Caco-2 (cell line): ENCODE data around the gene MLN. TPM values are rescaled to one million over a fixed set of nuclear protein-coding genes. Genes with fewer than 3 reads are reported as not detected.

Source experiments
- BruUV-seq: library from RNA; stranded (reverse); fragments of 400-500 nt; replicated peaks from 2 replicates; lab custom pipeline; 2021; lab: Mats Ljungman, UMichigan
- CTCF ChIA-PET: fragments of 300-600 bp; sonication (Branson Sonifier 250); formaldehyde crosslinking; loops from one replicate; lab custom pipeline; 2022; ENCODE audit warnings: antibody characterized with exemption; lab: Charles Lee
- POLR2A ChIA-PET: fragments of 300-600 bp; sonication (Branson Sonifier 250); formaldehyde crosslinking; loops from one replicate; lab custom pipeline; 2022; ENCODE audit warnings: antibody characterized with exemption; lab: Charles Lee
- DNase-seq, 2 experiments: peaks; one replicate each; pipeline versions ENCODE4 v3.0.0 to v3.0.0-alpha.2; 2020 to 2022
- H3K27me3 ChIP-seq: replicated peaks from 2 replicates; pipeline ENCODE4 v1.6.0; 2011; ENCODE audit warnings: low read length; ENCODE audit not compliant: control insufficient read depth, insufficient read depth
- H3K36me3 ChIP-seq: 2 replicates; pipeline ENCODE4 v1.5.1; 2011; ENCODE audit warnings: low read length; ENCODE audit not compliant: control insufficient read depth, insufficient read depth
- H3K4me1 ChIP-seq: fragments of 250-450 bp; sonication (Bioruptor Pico); 2 replicates; pipeline ENCODE4 v1.5.1; 2020; ENCODE audit warnings: mild to moderate bottlenecking
- H3K4me3 ChIP-seq: 2 replicates; pipeline ENCODE4 v1.5.1; 2011; ENCODE audit warnings: low read depth, mild to moderate bottlenecking, control low read depth, low read length
- H3K9me3 ChIP-seq: fragments of 250-450 bp; sonication (Bioruptor Pico); 2 replicates; pipeline ENCODE4 v1.5.1; 2020; ENCODE audit warnings: mild to moderate bottlenecking, moderate library complexity
- H3K27ac Mint-ChIP-seq: one replicate; pipeline ENCODE4 v1.8.0; 2022; ENCODE audit warnings: mixed read lengths; ENCODE audit not compliant: unreplicated experiment
- H3K27me3 Mint-ChIP-seq: one replicate; pipeline ENCODE4 v1.8.0; 2022; ENCODE audit warnings: mixed read lengths; ENCODE audit not compliant: insufficient read depth, unreplicated experiment
- H3K36me3 Mint-ChIP-seq: one replicate; pipeline ENCODE4 v1.8.0; 2022; ENCODE audit warnings: mild to moderate bottlenecking, mixed read lengths; ENCODE audit not compliant: insufficient read depth, unreplicated experiment
- H3K4me1 Mint-ChIP-seq: one replicate; pipeline ENCODE4 v1.8.0; 2022; ENCODE audit warnings: low read depth, mixed read lengths; ENCODE audit not compliant: unreplicated experiment
- H3K4me3 Mint-ChIP-seq: one replicate; pipeline ENCODE4 v1.8.0; 2022; ENCODE audit warnings: mild to moderate bottlenecking, moderate library complexity, mixed read lengths; ENCODE audit not compliant: unreplicated experiment
- H3K9me3 Mint-ChIP-seq: one replicate; pipeline ENCODE4 v1.8.0; 2022; ENCODE audit warnings: mixed read lengths; ENCODE audit not compliant: unreplicated experiment
- intact Hi-C: fragments of 100-400 bp; cut with micrococcal nuclease; formaldehyde crosslinking; loops from one replicate; pipeline ENCODE4 v1.10.0; 2022; ENCODE audit not compliant: unreplicated experiment
- total RNA-seq: library from RNA; stranded (reverse); gene quantifications from 2 replicates; pipeline ENCODE4 v1.2.3, GENCODE V29; 2022
- TF ChIP-seq, protein P1 (sequence below), 2 experiments: fragments of 200-600 bp in 1 of 2; IDR thresholded peaks; 1 replicate in 1 of 2; 2 replicates in 1 of 2; pipeline versions ENCODE4 v1.5.1 to v1.8.0; 2011 to 2022; ENCODE audit warnings: antibody characterized with exemption in 1 of 2, control low read depth in 1 of 2, inconsistent platforms in 1 of 2, low read depth in 1 of 2, low read length in 1 of 2, mild to moderate bottlenecking in 1 of 2, moderate library complexity in 1 of 2; ENCODE audit not compliant: insufficient read depth in 1 of 2, severe bottlenecking in 1 of 2, unreplicated experiment in 1 of 2

MLN gene
- total RNA-seq, 1 experiment from 2014 or later: not detected

- intact Hi-C loops: no loop called here
- DNase-seq: peak in 1 of 2 experiments; percentile 27
- Histone ChIP-seq H3K4me3 (no peak overlapping the region), H3K27me3 (no peaks in the 10 kb centered on the region), H3K9me3 (no peaks in the 10 kb centered on the region), H3K36me3 (no peaks in the 10 kb centered on the region; the same call in 1 of the 2 replicates), H3K4me1 (peaks cover 7% of the 10 kb centered on the region; the same call in 1 of the 2 replicates)
- H3K4me3 Mint-ChIP-seq: no peak overlapping the region
- ChIA-PET POLR2A (no interaction called here), CTCF (interaction anchor here (0.6 kb wide), 1 partner anchor 34 kb away, joined by 3 read pairs; no protein-coding TSS in a partner anchor)
- H3K9me3 Mint-ChIP-seq: no peaks in the 10 kb centered on the region
- H3K27me3 Mint-ChIP-seq: no peaks in the 10 kb centered on the region
- no TSS peak for BruUV-seq
- H3K36me3 Mint-ChIP-seq: peaks cover 12% of the 10 kb centered on the region
- TF ChIP-seq, protein P1, sequence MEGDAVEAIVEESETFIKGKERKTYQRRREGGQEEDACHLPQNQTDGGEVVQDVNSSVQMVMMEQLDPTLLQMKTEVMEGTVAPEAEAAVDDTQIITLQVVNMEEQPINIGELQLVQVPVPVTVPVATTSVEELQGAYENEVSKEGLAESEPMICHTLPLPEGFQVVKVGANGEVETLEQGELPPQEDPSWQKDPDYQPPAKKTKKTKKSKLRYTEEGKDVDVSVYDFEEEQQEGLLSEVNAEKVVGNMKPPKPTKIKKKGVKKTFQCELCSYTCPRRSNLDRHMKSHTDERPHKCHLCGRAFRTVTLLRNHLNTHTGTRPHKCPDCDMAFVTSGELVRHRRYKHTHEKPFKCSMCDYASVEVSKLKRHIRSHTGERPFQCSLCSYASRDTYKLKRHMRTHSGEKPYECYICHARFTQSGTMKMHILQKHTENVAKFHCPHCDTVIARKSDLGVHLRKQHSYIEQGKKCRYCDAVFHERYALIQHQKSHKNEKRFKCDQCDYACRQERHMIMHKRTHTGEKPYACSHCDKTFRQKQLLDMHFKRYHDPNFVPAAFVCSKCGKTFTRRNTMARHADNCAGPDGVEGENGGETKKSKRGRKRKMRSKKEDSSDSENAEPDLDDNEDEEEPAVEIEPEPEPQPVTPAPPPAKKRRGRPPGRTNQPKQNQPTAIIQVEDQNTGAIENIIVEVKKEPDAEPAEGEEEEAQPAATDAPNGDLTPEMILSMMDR (IDR thresholded peaks at IDR 0.05; ENCODE audit: insufficient read depth in 1 of 2, low read depth in 1 of 2, low read length in 1 of 2, severe bottlenecking in 1 of 2, unreplicated experiment in 1 of 2): no peak
- H3K4me1 Mint-ChIP-seq: peaks cover 12% of the 10 kb centered on the region
- no peak overlapping the region for H3K27ac Mint-ChIP-seq
These were observed 45.0 kb downstream of the MLN start for GRCh38 chr6:33758815-33759216.

DNA sequence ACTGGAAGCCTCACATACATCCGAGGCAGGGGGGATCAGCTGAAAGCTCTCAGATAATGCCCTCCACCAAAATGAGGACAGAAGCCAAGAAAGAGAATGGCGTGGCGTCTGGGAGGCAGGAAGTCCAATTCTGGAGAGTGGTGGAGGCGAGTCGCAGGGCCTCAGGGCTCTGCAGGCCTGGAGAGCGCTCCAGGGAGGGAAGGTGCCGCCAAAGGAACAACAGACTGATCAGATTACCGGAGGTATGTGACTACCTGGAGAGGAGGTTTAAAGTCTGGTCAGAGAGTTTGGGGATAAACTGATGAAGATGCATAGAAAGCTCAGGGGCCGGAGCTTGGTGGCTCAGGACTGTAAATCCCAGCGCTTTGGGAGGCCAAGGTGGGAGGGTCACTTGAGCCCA is 45.9 kb downstream of the MLN start:
- intact Hi-C loops: no loop called here
- Histone ChIP-seq H3K27me3 (no peaks in the 10 kb centered on the region), H3K4me3 (no peak overlapping the region), H3K4me1 (peaks cover 8% of the 10 kb centered on the region), H3K36me3 (no peaks in the 10 kb centered on the region; the same call in 1 of the 2 replicates), H3K9me3 (no peaks in the 10 kb centered on the region)
- Mint-ChIP-seq H3K27me3 (no peaks in the 10 kb centered on the region), H3K4me3 (no peak overlapping the region), H3K27ac (no peak overlapping the region), H3K4me1 (peaks cover 12% of the 10 kb centered on the region), H3K9me3 (no peaks in the 10 kb centered on the region), H3K36me3 (peaks cover 12% of the 10 kb centered on the region)
- BruUV-seq: no TSS peak
- DNase-seq: no peak
- ChIA-PET POLR2A (interaction anchor here (0.6 kb wide), 1 partner anchor 242 kb away, joined by 3 read pairs; no protein-coding TSS in a partner anchor), CTCF (interaction anchor here (0.6 kb wide), 1 partner anchor 770 kb away, joined by 6 read pairs; no protein-coding TSS in a partner anchor)
- TF ChIP-seq, protein P1 (IDR thresholded peaks at IDR 0.05; ENCODE audit: insufficient read depth in 1 of 2, low read depth in 1 of 2, low read length in 1 of 2, severe bottlenecking in 1 of 2, unreplicated experiment in 1 of 2): no peak

- Mint-ChIP-seq H3K27ac (no peak overlapping the region), H3K36me3 (peaks cover 12% of the 10 kb centered on the region), H3K9me3 (no peaks in the 10 kb centered on the region), H3K4me3 (no peak overlapping the region), H3K4me1 (peaks cover 12% of the 10 kb centered on the region), H3K27me3 (no peaks in the 10 kb centered on the region)
- TF ChIP-seq, protein P1 (IDR thresholded peaks at IDR 0.05; ENCODE audit: insufficient read depth in 1 of 2, low read depth in 1 of 2, low read length in 1 of 2, severe bottlenecking in 1 of 2, unreplicated experiment in 1 of 2): no peak
- ChIA-PET CTCF (interaction anchor here (0.6 kb wide), 1 partner anchor 771 kb away, joined by 6 read pairs; no protein-coding TSS in a partner anchor), POLR2A (interaction anchor here (0.6 kb wide), 1 partner anchor 241 kb away, joined by 3 read pairs; no protein-coding TSS in a partner anchor)
- Histone ChIP-seq H3K4me3 (no peak overlapping the region), H3K36me3 (no peaks in the 10 kb centered on the region; the same call in 1 of the 2 replicates), H3K27me3 (no peaks in the 10 kb centered on the region), H3K9me3 (no peaks in the 10 kb centered on the region), H3K4me1 (peaks cover 15% of the 10 kb centered on the region)
- BruUV-seq: no TSS peak
- intact Hi-C loops: no loop called here
- no peak for DNase-seq
These were observed 46.7 kb downstream of the MLN start for GRCh38 chr6:33757113-33757512.
